GM12878 (cell line): ENCODE data around the gene DIAPH3. TPM values are rescaled to one million over a fixed set of nuclear protein-coding genes. Genes with fewer than 3 reads are reported as not detected.

Experiments
- ATAC-seq: fragments of 200-7000 bp; cut with Tn5 transposase; 3 replicates; pipeline ENCODE4 v1.9.1; 2020; ENCODE audit warnings: mild to moderate bottlenecking, moderate library complexity
- BruUV-seq: library from RNA; stranded (reverse); fragments of 400-500 nt; replicated peaks from 2 replicates; lab custom pipeline; 2021; lab: Mats Ljungman, UMichigan
- CTCF ChIA-PET: fragments of 300-600 bp; sonication (Branson Sonifier 250); formaldehyde crosslinking; extraction: SDS; loops from one replicate; lab custom pipeline; 2021; ENCODE audit warnings: inconsistent platforms; lab: Yijun Ruan, JAX
- POLR2A ChIA-PET: fragments of 350-600 bp; formaldehyde crosslinking; extraction: SDS; loops from one replicate; lab custom pipeline; 2021; ENCODE audit warnings: inconsistent platforms; lab: Charles Lee
- RAD21 ChIA-PET: fragments of 300-600 bp; sonication (Branson Sonifier 250); formaldehyde crosslinking; loops from one replicate; lab custom pipeline; 2023; ENCODE audit warnings: antibody characterized with exemption; ENCODE audit not compliant: unreplicated experiment; lab: Charles Lee
- SMC1A ChIA-PET: fragments of 300-600 bp; sonication (Branson Sonifier 250); formaldehyde crosslinking; loops from one replicate; lab custom pipeline; 2023; ENCODE audit not compliant: unreplicated experiment, uncharacterized antibody; lab: Charles Lee
- DNase-seq: peaks from one replicate; pipeline ENCODE4 v3.0.0-alpha.2; 2011; ENCODE audit warnings: low read depth, low spot score
- FAIRE-seq: peaks from 3 replicates; lab custom pipeline; 2011; peaks lifted over from hg19 to GRCh38; lab: Jason Lieb, UNC
- H2AFZ ChIP-seq: 2 replicates; pipeline ENCODE4 v1.6.0; 2011; ENCODE audit warnings: low read depth, low read length, control low read depth; ENCODE audit not compliant: control insufficient read depth
- H3K27ac ChIP-seq: 2 replicates; pipeline ENCODE4 v1.5.1; 2011; ENCODE audit warnings: control low read depth; ENCODE audit not compliant: control insufficient read depth, insufficient read depth
- H3K27me3 ChIP-seq, 2 experiments: replicated peaks in 1 of 2; 2 replicates each; pipeline versions ENCODE4 v1.6.0 to v1.6.1; 2011; ENCODE audit warnings: low read length in 1 of 2; ENCODE audit not compliant: control insufficient read depth in 2 of 2, insufficient read depth in 2 of 2
- H3K36me3 ChIP-seq, 2 experiments: 2 replicates each; pipeline ENCODE4 v1.5.1; 2011; ENCODE audit warnings: low read length in 1 of 2; ENCODE audit not compliant: control insufficient read depth in 2 of 2, insufficient read depth in 2 of 2
- H3K4me1 ChIP-seq: 2 replicates; pipeline ENCODE4 v1.6.1; 2011; ENCODE audit warnings: mild to moderate bottlenecking, low read length, moderate library complexity, mixed read lengths; ENCODE audit not compliant: control insufficient read depth, insufficient read depth
- H3K4me2 ChIP-seq: 2 replicates; pipeline ENCODE4 v1.6.0; 2011; ENCODE audit warnings: control low read depth; ENCODE audit not compliant: control insufficient read depth, insufficient read depth
- H3K4me3 ChIP-seq: fragments of 200-600 bp; sonication (generic); 2 replicates; pipeline ENCODE4 v1.5.1; 2016
- H3K79me2 ChIP-seq: 2 replicates; pipeline ENCODE4 v1.6.0; 2011; ENCODE audit warnings: low read length; ENCODE audit not compliant: control insufficient read depth, insufficient read depth
- H3K9ac ChIP-seq: 2 replicates; pipeline ENCODE4 v1.8.0; 2011; ENCODE audit warnings: low read length, control low read depth, mixed read lengths; ENCODE audit not compliant: control insufficient read depth, insufficient read depth
- H3K9me3 ChIP-seq: replicated peaks from 3 replicates; pipeline ENCODE4 v1.5.1; 2011; ENCODE audit warnings: mild to moderate bottlenecking, low read length; ENCODE audit not compliant: control insufficient read depth, insufficient read depth
- H4K20me1 ChIP-seq: 2 replicates; pipeline ENCODE4 v1.6.0; 2011; ENCODE audit not compliant: control insufficient read depth, insufficient read depth
- ATF3 ChIP-seq: IDR thresholded peaks from 2 replicates; pipeline ENCODE4 v1.6.1; 2011; ENCODE audit warnings: low read depth, mild to moderate bottlenecking, low read length, moderate library complexity, borderline replicate concordance; ENCODE audit errors: extremely low read depth
- CHD4 ChIP-seq: fragments of 200-600 bp; sonication (generic); IDR thresholded peaks from 2 replicates; pipeline ENCODE4 v1.6.1; 2016; ENCODE audit warnings: mild to moderate bottlenecking
- EGR1 ChIP-seq, 2 experiments: IDR thresholded peaks; 1 replicate in 1 of 2; 2 replicates in 1 of 2; pipeline ENCODE4 v1.6.1; 2011 to 2012; ENCODE audit warnings: low read depth in 2 of 2, low read length in 2 of 2, borderline replicate concordance in 1 of 2, mild to moderate bottlenecking in 1 of 2, moderate library complexity in 1 of 2
- HDAC2 ChIP-seq: fragments of 200-600 bp; sonication (generic); IDR thresholded peaks from 2 replicates; pipeline ENCODE4 v1.6.1; 2017
- KLF5 ChIP-seq: fragments of 450-650 bp; IDR thresholded peaks from 2 replicates; pipeline ENCODE4 v1.6.1; 2014; ENCODE audit warnings: mild to moderate bottlenecking; ENCODE audit not compliant: partially characterized antibody
- MTA2 ChIP-seq: fragments of 450-650 bp; IDR thresholded peaks from 2 replicates; pipeline ENCODE4 v1.6.1; 2016; ENCODE audit warnings: low read depth, mild to moderate bottlenecking, moderate library complexity
- MTA3 ChIP-seq: IDR thresholded peaks from 2 replicates; pipeline ENCODE4 v1.6.1; 2012; ENCODE audit warnings: low read length, inconsistent platforms, borderline replicate concordance
- NFIC ChIP-seq: IDR thresholded peaks from 2 replicates; pipeline ENCODE4 v1.6.1; 2012; ENCODE audit warnings: low read depth, mild to moderate bottlenecking, inconsistent platforms, low read length, moderate library complexity
- PAX5 ChIP-seq: IDR thresholded peaks from 2 replicates; pipeline ENCODE4 v1.6.1; 2011; ENCODE audit warnings: low read depth, low read length, borderline replicate concordance
- PML ChIP-seq: IDR thresholded peaks from 2 replicates; pipeline ENCODE4 v1.6.1; 2012; ENCODE audit warnings: low read length, inconsistent platforms
- RCOR1 ChIP-seq: conservative IDR thresholded peaks from 2 replicates; pipeline ENCODE4 v1.6.1; 2012; ENCODE audit warnings: low read depth, low read length, improper control_type of control experiment
- SP1 ChIP-seq: IDR thresholded peaks from one replicate; pipeline ENCODE4 v1.6.1; 2011; ENCODE audit warnings: low read depth, low read length
- STAT1 ChIP-seq: fragments of 450-650 bp; conservative IDR thresholded peaks from 2 replicates; pipeline ENCODE4 v1.6.1; 2014; ENCODE audit warnings: antibody characterized with exemption, mild to moderate bottlenecking
- ZSCAN29 ChIP-seq: fragments of 450-650 bp; IDR thresholded peaks from 2 replicates; pipeline ENCODE4 v1.6.1; 2017; ENCODE audit warnings: mild to moderate bottlenecking, moderate library complexity
- WGBS: methylation state at CpG from one replicate; pipeline ENCODE4 v1.1.6; 2016; ENCODE audit warnings: low lambda C conversion rate; ENCODE audit not compliant: insufficient replicate concordance, insufficient coverage; ENCODE audit errors: missing lambda C conversion rate; 5-methylcytosine and 5-hydroxymethylcytosine counted together
- in situ Hi-C: fragments of 300-500 bp; cut with MboI; formaldehyde crosslinking; loops from 9 replicates; pipeline ENCODE4 v1.14.3; 2018; ENCODE audit warnings: mixed read lengths
- intact Hi-C: fragments of 100-400 bp; cut with micrococcal nuclease; formaldehyde crosslinking; loops from one replicate; pipeline ENCODE4 v1.14.2; 2022; ENCODE audit not compliant: unreplicated experiment
- polyA plus RNA-seq, 11 experiments: library from polyadenylated mRNA; depleted of rRNA in 4 of 11; unstranded in 6 of 11; stranded (reverse) in 5 of 11; fragments of >200 nt; fragmentation: Nextera tagmentation in 4 of 11; fragmentation: Illumina TruSeq in 1 of 11; extraction: Ambion mirVana in 4 of 11; extraction: Trizol in 1 of 11; gene quantifications; 1 replicate in 1 of 11; 2 replicates in 10 of 11; pipeline versions ENCODE4 v1.2.1 to v1.2.3, GENCODE V29; 2011 to 2016; ENCODE audit warnings: inconsistent platforms in 2 of 11, missing spikeins in 2 of 11, low read depth in 1 of 11
- total RNA-seq, 4 experiments: library from RNA; depleted of rRNA in 3 of 4; stranded (reverse); fragments of >200 nt in 3 of 4; fragmentation: Illumina TruSeq in 1 of 4; extraction: Trizol in 1 of 4; gene quantifications; 2 replicates each; pipeline versions ENCODE4 v1.2.1 to v1.2.3, GENCODE V29; 2013 to 2021
- TF ChIP-seq, protein P1 (sequence below): fragments of 450-650 bp; IDR thresholded peaks from 2 replicates; pipeline ENCODE4 v1.6.1; 2016; ENCODE audit warnings: mild to moderate bottlenecking
- TF ChIP-seq, protein P2 (sequence below): IDR thresholded peaks from 2 replicates; pipeline ENCODE4 v1.6.1; 2011; ENCODE audit warnings: mild to moderate bottlenecking, low read depth, low read length, moderate library complexity; ENCODE audit not compliant: insufficient replicate concordance

DIAPH3 gene
- total and polyA plus RNA-seq, 10 of the 15 experiments (the other 5 are each of a cell fraction or from before 2014, with no cell fraction given) = 10.1 to 25.2 (median 15.4) TPM

DNA sequence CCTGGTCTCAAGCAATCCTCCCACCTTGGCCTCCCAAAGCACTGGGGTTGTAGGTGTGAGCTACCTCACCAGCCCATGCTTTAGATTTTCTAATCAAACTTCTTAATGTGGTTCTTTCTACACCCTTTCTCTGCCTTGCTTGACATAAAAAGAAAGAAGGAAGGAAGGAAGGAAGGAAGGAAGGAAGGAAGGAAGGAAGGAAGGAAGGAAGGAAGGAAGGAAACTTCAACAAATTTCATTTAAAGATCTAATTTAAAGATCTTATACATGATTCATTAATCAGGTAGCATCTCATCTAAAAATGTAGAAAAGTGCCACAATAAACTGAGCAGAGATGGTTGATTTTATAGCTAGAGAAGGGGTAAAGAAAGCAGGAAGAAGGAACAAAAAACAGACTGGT is 215.0 kb downstream of the DIAPH3 start:
- ChIA-PET POLR2A (no interaction called here), SMC1A (interaction anchor here (2.0 kb wide), 1 partner anchor 23 kb away, joined by 6 read pairs; no protein-coding TSS in a partner anchor), CTCF (no interaction called here), RAD21 (no interaction called here)
- DNase-seq (no peak), FAIRE-seq (no peak), ATAC-seq (no peak)
- Histone ChIP-seq H3K4me3 (no peak overlapping the region), H3K9me3 (no peaks in the 10 kb centered on the region), H3K79me2 (no peaks in the 10 kb centered on the region), H3K36me3 (no peaks in the 10 kb centered on the region), H4K20me1 (no peaks in the 10 kb centered on the region), H3K27ac (no peak overlapping the region), H2AFZ (no peak overlapping the region), H3K9ac (no peak overlapping the region), H3K27me3 (no peaks in the 10 kb centered on the region), H3K4me1 (no peaks in the 10 kb centered on the region), H3K4me2 (no peak overlapping the region)
- in situ Hi-C loops (no loop called here), intact Hi-C loops (no loop called here)
- no TSS peak for BruUV-seq
- TF ChIP-seq ATF3 (no peak), MTA2 (no peak), EGR1 (IDR thresholded peaks at IDR 0.05; ENCODE audit: borderline replicate concordance in 1 of 2, low read depth in 2 of 2, low read length in 2 of 2) (no peak), HDAC2 (no peak), MTA3 (no peak), RCOR1 (no peak)

GRCh38 chr13:59946944-59947343 is 216.8 kb downstream of the DIAPH3 start:
- WGBS = 98% methylated on average over 4 of the region's 4 CpGs
- SMC1A ChIA-PET = interaction anchor here (1.6 kb wide), 1 partner anchor 14 kb away, joined by 9 read pairs; no protein-coding TSS in a partner anchor
- POLR2A ChIA-PET = no interaction called here
- Histone ChIP-seq H4K20me1 (no peaks in the 10 kb centered on the region), H3K27ac (no peak overlapping the region), H3K4me3 (no peak overlapping the region), H3K4me2 (no peak overlapping the region), H3K36me3 (no peaks in the 10 kb centered on the region), H3K9ac (no peak overlapping the region), H3K27me3 (no peaks in the 10 kb centered on the region), H2AFZ (no peak overlapping the region), H3K4me1 (no peaks in the 10 kb centered on the region), H3K9me3 (no peaks in the 10 kb centered on the region), H3K79me2 (no peaks in the 10 kb centered on the region)
- FAIRE-seq = no peak
- ATAC-seq = no peak
- CTCF ChIA-PET = interaction anchor here (1.9 kb wide), 1 partner anchor 9 kb away, joined by 4 read pairs; no protein-coding TSS in a partner anchor
- TF ChIP-seq STAT1 (no peak), CHD4 (no peak), NFIC (no peak), KLF5 (no peak), SP1 (no peak), ZSCAN29 (no peak), PAX5 (no peak), PML (no peak)
- TF ChIP-seq, protein P1, sequence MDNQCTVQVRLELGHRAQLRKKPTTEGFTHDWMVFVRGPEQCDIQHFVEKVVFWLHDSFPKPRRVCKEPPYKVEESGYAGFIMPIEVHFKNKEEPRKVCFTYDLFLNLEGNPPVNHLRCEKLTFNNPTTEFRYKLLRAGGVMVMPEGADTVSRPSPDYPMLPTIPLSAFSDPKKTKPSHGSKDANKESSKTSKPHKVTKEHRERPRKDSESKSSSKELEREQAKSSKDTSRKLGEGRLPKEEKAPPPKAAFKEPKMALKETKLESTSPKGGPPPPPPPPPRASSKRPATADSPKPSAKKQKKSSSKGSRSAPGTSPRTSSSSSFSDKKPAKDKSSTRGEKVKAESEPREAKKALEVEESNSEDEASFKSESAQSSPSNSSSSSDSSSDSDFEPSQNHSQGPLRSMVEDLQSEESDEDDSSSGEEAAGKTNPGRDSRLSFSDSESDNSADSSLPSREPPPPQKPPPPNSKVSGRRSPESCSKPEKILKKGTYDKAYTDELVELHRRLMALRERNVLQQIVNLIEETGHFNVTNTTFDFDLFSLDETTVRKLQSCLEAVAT = no peak
- TF ChIP-seq, protein P2, sequence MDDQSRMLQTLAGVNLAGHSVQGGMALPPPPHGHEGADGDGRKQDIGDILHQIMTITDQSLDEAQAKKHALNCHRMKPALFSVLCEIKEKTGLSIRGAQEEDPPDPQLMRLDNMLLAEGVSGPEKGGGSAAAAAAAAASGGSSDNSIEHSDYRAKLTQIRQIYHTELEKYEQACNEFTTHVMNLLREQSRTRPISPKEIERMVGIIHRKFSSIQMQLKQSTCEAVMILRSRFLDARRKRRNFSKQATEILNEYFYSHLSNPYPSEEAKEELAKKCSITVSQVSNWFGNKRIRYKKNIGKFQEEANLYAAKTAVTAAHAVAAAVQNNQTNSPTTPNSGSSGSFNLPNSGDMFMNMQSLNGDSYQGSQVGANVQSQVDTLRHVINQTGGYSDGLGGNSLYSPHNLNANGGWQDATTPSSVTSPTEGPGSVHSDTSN = no peak
- no peak for DNase-seq
- BruUV-seq = no TSS peak
- in situ Hi-C loops = no loop called here
- intact Hi-C loops = no loop called here
- RAD21 ChIA-PET = no interaction called here
